ENCODE measurements around the gene BTBD16. TPM values are rescaled to one million over a fixed set of nuclear protein-coding genes. Genes with fewer than 3 reads are reported as not detected.

Gene BTBD16
- polyA plus RNA-seq, 3 donors = not detected

- H3K4me1 Mint-ChIP-seq = peaks cover 17% of the 10 kb centered on the region
- H3K27ac ChIP-seq (ENCODE audit: low read depth in 1 of 2, low read length in 2 of 2) = no peak overlapping the region
- no peak for DNase-seq
- peak overlapping the region; percentile 55 for H2AFZ ChIP-seq (ENCODE audit: insufficient read depth, low read depth, low read length, poor library complexity, severe bottlenecking)
- H3K27me3 Mint-ChIP-seq (ENCODE audit: low read depth in 3 of 3) = peaks cover 47 to 65% (median 60%) of the 10 kb centered on the region in 3 donors
- H3K9me3 ChIP-seq (replicated peaks in 1 of 2; ENCODE audit: control insufficient read depth in 1 of 2, insufficient read depth in 1 of 2, low read length in 2 of 2) = no peaks in the 10 kb centered on the region
- intact Hi-C loops (cut with micrococcal nuclease) = loop anchor here (2.0 to 5.0 kb wide), 2 partner anchors 95 to 779 kb away; partner anchors contain the start of gene BUB3 (in 1 of the 2)
- H3K27ac Mint-ChIP-seq = peak overlapping the region in 1 of 7 donors; percentile 38
- WGBS (ENCODE audit: insufficient coverage) = 6% methylated on average over 8 of the region's 13 CpGs
- H3K4me3 Mint-ChIP-seq = peak overlapping the region; percentile 66 to 90
- H3K9me3 Mint-ChIP-seq = peaks cover 0 to 4% (median 1%) of the 10 kb centered on the region in 7 donors
- H3K79me2 ChIP-seq (ENCODE audit: insufficient read depth, low read length) = no peaks in the 10 kb centered on the region
- H4K20me1 ChIP-seq (ENCODE audit: insufficient read depth, low read length) = peaks cover 4% of the 10 kb centered on the region
- peaks cover 41 to 70% of the 10 kb centered on the region in 2 donors for H3K27me3 ChIP-seq (ENCODE audit: control insufficient read depth in 2 of 2, insufficient read depth in 2 of 2, low read length in 2 of 2)
- peaks cover 0 to 11% of the 10 kb centered on the region in 2 donors for H3K36me3 Mint-ChIP-seq
- TF ChIP-seq CTCF (IDR thresholded peaks at IDR 0.05) = no peak
- H3K9ac ChIP-seq (ENCODE audit: insufficient read depth, low read length, poor library complexity, severe bottlenecking) = no peak overlapping the region
- no peaks in the 10 kb centered on the region for H3K36me3 ChIP-seq (replicated peaks in 1 of 2; ENCODE audit: control insufficient read depth in 1 of 2, insufficient read depth in 2 of 2, low read length in 2 of 2)
- H3K4me3 ChIP-seq (replicated peaks in 1 of 3; ENCODE audit: low read depth in 2 of 3, low read length in 3 of 3) = peak overlapping the region; percentile 7 to 82 (median 10)
- H3K4me1 ChIP-seq (ENCODE audit: control insufficient read depth in 1 of 2, insufficient read depth in 2 of 2, low read length in 2 of 2) = peaks cover 13 to 20% of the 10 kb centered on the region in 2 donors
- peak overlapping the region; percentile 89 for H3K4me2 ChIP-seq (replicated peaks; ENCODE audit: extremely low read depth, low read length, poor library complexity, severe bottlenecking)
These were observed 102.6 kb downstream of the BTBD16 start for GRCh38 chr10:122373721-122374120.

- Mint-ChIP-seq H3K36me3 (peaks cover 0 to 15% of the 10 kb centered on the region in 2 donors), H3K27ac (peak within 1 kb of the TSS; percentile 43 to 84 (median 56)), H3K9me3 (peaks cover 0 to 6% (median 1%) of the 10 kb centered on the region in 7 donors), H3K27me3 (ENCODE audit: low read depth in 3 of 3) (peaks cover 42 to 64% (median 56%) of the 10 kb centered on the region in 3 donors), H3K4me3 (peak within 1 kb of the TSS; percentile 93 to 95), H3K4me1 (peaks cover 17% of the 10 kb centered on the region)
- H3K9ac ChIP-seq (ENCODE audit: insufficient read depth, low read length, poor library complexity, severe bottlenecking) = peak within 1 kb of the TSS; percentile 69
- H2AFZ ChIP-seq (ENCODE audit: insufficient read depth, low read depth, low read length, poor library complexity, severe bottlenecking) = peak within 1 kb of the TSS; percentile 93
- H3K4me1 ChIP-seq (ENCODE audit: control insufficient read depth in 1 of 2, insufficient read depth in 2 of 2, low read length in 2 of 2) = peaks cover 13 to 20% of the 10 kb centered on the region in 2 donors
- H4K20me1 ChIP-seq (ENCODE audit: insufficient read depth, low read length) = peaks cover 4% of the 10 kb centered on the region
- DNase-seq = peak; percentile 87 to 93 (median 91)
- no peaks in the 10 kb centered on the region for H3K9me3 ChIP-seq (replicated peaks in 1 of 2; ENCODE audit: control insufficient read depth in 1 of 2, insufficient read depth in 1 of 2, low read length in 2 of 2)
- intact Hi-C loops (cut with micrococcal nuclease) = loop anchor here (2.0 to 5.0 kb wide), 2 partner anchors 94 to 778 kb away; partner anchors contain the start of gene BUB3 (in 1 of the 2)
- peak within 1 kb of the TSS; percentile 25 to 82 (median 65) for H3K4me3 ChIP-seq (replicated peaks in 1 of 3; ENCODE audit: low read depth in 2 of 3, low read length in 3 of 3)
- no peak for TF ChIP-seq CTCF (IDR thresholded peaks at IDR 0.05)
- H3K36me3 ChIP-seq (replicated peaks in 1 of 2; ENCODE audit: control insufficient read depth in 1 of 2, insufficient read depth in 2 of 2, low read length in 2 of 2) = no peaks in the 10 kb centered on the region
- peak within 1 kb of the TSS; percentile 89 for H3K4me2 ChIP-seq (replicated peaks; ENCODE audit: extremely low read depth, low read length, poor library complexity, severe bottlenecking)
- H3K27me3 ChIP-seq (ENCODE audit: control insufficient read depth in 2 of 2, insufficient read depth in 2 of 2, low read length in 2 of 2) = peaks cover 41 to 70% of the 10 kb centered on the region in 2 donors
- no peaks in the 10 kb centered on the region for H3K79me2 ChIP-seq (ENCODE audit: insufficient read depth, low read length)
- WGBS (ENCODE audit: insufficient coverage) = under 1% methylated on average over 68 of the region's 71 CpGs
- no peak within 1 kb of the TSS for H3K27ac ChIP-seq (ENCODE audit: low read depth in 1 of 2, low read length in 2 of 2)
These were observed 103.3 kb downstream of the BTBD16 start, which contains the start of gene PLEKHA1 for GRCh38 chr10:122374237-122374858. Gene PLEKHA1 (plus strand): TSS chr10:122374708. CDS start chr10:122393201, 18,493 bp downstream.
